ENCODE measurements around the gene HSD17B10. TPM values are rescaled to one million over a fixed set of nuclear protein-coding genes. Genes with fewer than 3 reads are reported as not detected.

The HSD17B10 gene
- total RNA-seq, 1 experiment from 2014 or later = 112 TPM

- Mint-ChIP-seq H3K27me3 (ENCODE audit: low read depth) (peaks cover 3% of the 10 kb centered on the region), H3K36me3 (ENCODE audit: insufficient read depth in 1 of 3, low read depth in 3 of 3) (peaks cover 41 to 77% (median 62%) of the 10 kb centered on the region in 3 experiments; a peak in 6 of 7 replicates), H3K9me3 (peaks cover 55 to 57% of the 10 kb centered on the region in 2 experiments), H3K27ac (no peak overlapping the region; a peak in 2 of 7 replicates), H3K4me3 (no peak overlapping the region), H3K4me1 (no peaks in the 10 kb centered on the region)
- Histone ChIP-seq H3K23me2 (ENCODE audit: insufficient read length, low read depth, low read length, poor library complexity, severe bottlenecking) (no peaks in the 10 kb centered on the region), H3K79me2 (ENCODE audit: insufficient read depth, low read length) (no peaks in the 10 kb centered on the region), H3K9me3 (ENCODE audit: control insufficient read depth, low read depth, low read length) (peaks cover 50% of the 10 kb centered on the region), H3K56ac (ENCODE audit: insufficient read length, low read depth, low read length) (no peak overlapping the region), H2AFZ (ENCODE audit: low read length) (no peak overlapping the region), H3K4me2 (ENCODE audit: insufficient read depth, insufficient read length, low read length) (no peak overlapping the region), H2BK120ac (ENCODE audit: low read depth, low read length, poor library complexity, severe bottlenecking) (no peak overlapping the region), H3K23ac (ENCODE audit: insufficient read length, low read depth, low read length) (no peak overlapping the region), H3K27me3 (ENCODE audit: insufficient read depth, low read length) (no peaks in the 10 kb centered on the region), H3K18ac (ENCODE audit: insufficient read length, low read depth, low read length) (no peak overlapping the region), H2BK15ac (ENCODE audit: low read depth, low read length) (no peak overlapping the region), H3K4me1 (ENCODE audit: insufficient read depth, low read length) (no peaks in the 10 kb centered on the region), H3K79me1 (ENCODE audit: insufficient read depth, low read depth, low read length, poor library complexity, severe bottlenecking) (no peaks in the 10 kb centered on the region), H2BK5ac (ENCODE audit: insufficient read length, low read length) (no peak overlapping the region), H3K4ac (ENCODE audit: low read depth, low read length) (no peak overlapping the region), H4K20me1 (ENCODE audit: control insufficient read depth, insufficient read depth, insufficient read length) (no peaks in the 10 kb centered on the region), H2AK5ac (ENCODE audit: insufficient read length, low read length) (no peak overlapping the region), H2BK12ac (ENCODE audit: insufficient read length, low read depth, low read length) (no peak overlapping the region), H3K9ac (ENCODE audit: extremely low read depth, insufficient read length, low read length) (no peak overlapping the region), H3T11ph (ENCODE audit: low read length) (no peak overlapping the region), H4K91ac (ENCODE audit: insufficient read length, low read depth, low read length) (no peak overlapping the region), H4K8ac (replicated peaks; ENCODE audit: insufficient read length, low read depth, low read length) (no peak overlapping the region), H3K14ac (ENCODE audit: insufficient read depth, low read length) (no peak overlapping the region), H3K27ac (ENCODE audit: insufficient read length, low read depth, low read length) (no peak overlapping the region), H2BK20ac (ENCODE audit: low read depth, low read length, poor library complexity, severe bottlenecking) (no peak overlapping the region), H4K5ac (ENCODE audit: insufficient read length, low read depth, low read length) (no peak overlapping the region)
- WGBS (ENCODE audit: extremely low coverage, insufficient read length, low lambda C conversion rate) = no CpG with 5 or more reads among the region's 4 CpGs
- no peak for DNase-seq
- TF ChIP-seq, protein P1, sequence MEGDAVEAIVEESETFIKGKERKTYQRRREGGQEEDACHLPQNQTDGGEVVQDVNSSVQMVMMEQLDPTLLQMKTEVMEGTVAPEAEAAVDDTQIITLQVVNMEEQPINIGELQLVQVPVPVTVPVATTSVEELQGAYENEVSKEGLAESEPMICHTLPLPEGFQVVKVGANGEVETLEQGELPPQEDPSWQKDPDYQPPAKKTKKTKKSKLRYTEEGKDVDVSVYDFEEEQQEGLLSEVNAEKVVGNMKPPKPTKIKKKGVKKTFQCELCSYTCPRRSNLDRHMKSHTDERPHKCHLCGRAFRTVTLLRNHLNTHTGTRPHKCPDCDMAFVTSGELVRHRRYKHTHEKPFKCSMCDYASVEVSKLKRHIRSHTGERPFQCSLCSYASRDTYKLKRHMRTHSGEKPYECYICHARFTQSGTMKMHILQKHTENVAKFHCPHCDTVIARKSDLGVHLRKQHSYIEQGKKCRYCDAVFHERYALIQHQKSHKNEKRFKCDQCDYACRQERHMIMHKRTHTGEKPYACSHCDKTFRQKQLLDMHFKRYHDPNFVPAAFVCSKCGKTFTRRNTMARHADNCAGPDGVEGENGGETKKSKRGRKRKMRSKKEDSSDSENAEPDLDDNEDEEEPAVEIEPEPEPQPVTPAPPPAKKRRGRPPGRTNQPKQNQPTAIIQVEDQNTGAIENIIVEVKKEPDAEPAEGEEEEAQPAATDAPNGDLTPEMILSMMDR (conservative IDR thresholded peaks at IDR 0.05) = no peak
Observed at GRCh38 chrX:53383376-53384076, 50.6 kb downstream of the HSD17B10 start.

Small RNAs within 50 kb of the gene (microRNA-seq; reads per million reads assigned to microRNA genes)
- not detected for gene MIR6857 (ENCODE audit: borderline microRNAs expressed)

Other genes starting within 250 kb of the HSD17B10 start
- 98.7 and 105 TPM in 2 replicates for gene KDM5C, start 209.2 kb downstream of the HSD17B10 start, total RNA-seq (2021)
- 7.0 and 8.4 TPM in 2 replicates for gene IQSEC2, start 152.8 kb downstream of the HSD17B10 start, total RNA-seq (2021)
- 100 and 104 TPM in 2 replicates for gene SMC1A, start 11.7 kb downstream of the HSD17B10 start, total RNA-seq (2021)
- gene RIBC1, start 11.5 kb downstream of the HSD17B10 start, total RNA-seq (2021) = 1.0 and 1.2 TPM in 2 replicates

Data from H9 (cell line).